OCI-LY7 (cell line): ENCODE results near the gene SLC41A3. TPM values are rescaled to one million over a fixed set of nuclear protein-coding genes. Genes with fewer than 3 reads are reported as not detected.

ENCODE experiments used
- BruUV-seq: library from RNA; stranded (reverse); fragments of 400-500 nt; replicated peaks from 2 replicates; lab custom pipeline; 2021; lab: Mats Ljungman, UMichigan
- CTCF ChIA-PET: fragments of 300-600 bp; sonication (Branson Sonifier 250); formaldehyde crosslinking; loops from one replicate; lab custom pipeline; 2022; ENCODE audit warnings: antibody characterized with exemption; ENCODE audit not compliant: unreplicated experiment; lab: Charles Lee
- POLR2A ChIA-PET: fragments of 300-600 bp; sonication (Branson Sonifier 250); formaldehyde crosslinking; loops from one replicate; lab custom pipeline; 2022; ENCODE audit warnings: antibody characterized with exemption; lab: Charles Lee
- DNase-seq: peaks from one replicate; pipeline ENCODE4 v3.0.0-alpha.2; 2015; ENCODE audit warnings: low spot score
- H2AFZ ChIP-seq: fragments of 200-600 bp; sonication (generic), shearing (Covaris generic); 2 replicates; pipeline ENCODE4 v1.6.1; 2014; ENCODE audit warnings: mild to moderate bottlenecking, antibody characterized with exemption, low read length, moderate library complexity
- H3K27ac ChIP-seq: fragments of 200-600 bp; sonication (generic); 2 replicates; pipeline ENCODE4 v1.5.1; 2014; ENCODE audit warnings: mixed run types, low read depth, mild to moderate bottlenecking, moderate library complexity, low read length, inconsistent platforms; ENCODE audit not compliant: poor library complexity, severe bottlenecking
- H3K36me3 ChIP-seq: fragments of 200-600 bp; sonication (generic); 2 replicates; pipeline ENCODE4 v1.6.1; 2014; ENCODE audit warnings: mild to moderate bottlenecking, antibody characterized with exemption, low read length, moderate library complexity, mixed read lengths; ENCODE audit not compliant: insufficient read depth
- H3K4me1 ChIP-seq: fragments of 200-600 bp; sonication (generic); 2 replicates; pipeline ENCODE4 v1.5.1; 2014; ENCODE audit warnings: mild to moderate bottlenecking, low read length; ENCODE audit not compliant: insufficient read depth, poor library complexity, severe bottlenecking
- H3K4me2 ChIP-seq: fragments of 200-600 bp; sonication (generic); 2 replicates; pipeline ENCODE4 v1.6.1; 2014; ENCODE audit warnings: mild to moderate bottlenecking, low read length
- H3K4me3 ChIP-seq: fragments of 200-600 bp; sonication (generic); 2 replicates; pipeline ENCODE4 v1.5.1; 2014; ENCODE audit warnings: mild to moderate bottlenecking, low read depth, low read length; ENCODE audit not compliant: poor library complexity, severe bottlenecking
- H3K79me2 ChIP-seq: fragments of 200-600 bp; sonication (generic); 2 replicates; pipeline ENCODE4 v1.6.1; 2016; ENCODE audit warnings: low read depth, mild to moderate bottlenecking, low read length, moderate library complexity, mixed read lengths; ENCODE audit not compliant: insufficient read depth
- H3K9me2 ChIP-seq: fragments of 200-600 bp; sonication (generic); 2 replicates; pipeline ENCODE4 v1.6.1; 2016; ENCODE audit warnings: mild to moderate bottlenecking, low read length, mixed read lengths; ENCODE audit not compliant: insufficient read depth
- H3K9me3 ChIP-seq: fragments of 200-600 bp; sonication (generic); 2 replicates; pipeline ENCODE4 v1.6.1; 2014; ENCODE audit warnings: mild to moderate bottlenecking, mixed run types, low read length, mixed read lengths
- H4K20me1 ChIP-seq: fragments of 200-600 bp; sonication (generic); 2 replicates; pipeline ENCODE4 v1.6.1; 2014; ENCODE audit warnings: mild to moderate bottlenecking, antibody characterized with exemption, low read length, moderate library complexity, mixed read lengths; ENCODE audit not compliant: insufficient read depth
- EZH2phosphoT487 ChIP-seq: fragments of 200-600 bp; sonication (generic); IDR thresholded peaks from 2 replicates; pipeline ENCODE4 v1.6.1; 2018; ENCODE audit warnings: low read depth, borderline replicate concordance, mild to moderate bottlenecking, mixed run types, antibody characterized with exemption, low read length, moderate library complexity, mixed read lengths
- intact Hi-C: fragments of 100-400 bp; cut with micrococcal nuclease; formaldehyde crosslinking; loops from one replicate; pipeline ENCODE4 v1.10.0; 2022; ENCODE audit not compliant: unreplicated experiment
- total RNA-seq, 2 experiments: library from RNA; depleted of rRNA in 1 of 2; stranded (reverse); fragments of >200 nt in 1 of 2; shearing (Covaris generic) in 1 of 2; gene quantifications; 2 replicates each; pipeline ENCODE4 v1.2.3, GENCODE V29; 2014 to 2022
- TF ChIP-seq, protein P1 (sequence below): fragments of 200-600 bp; sonication (generic); conservative IDR thresholded peaks from 2 replicates; pipeline ENCODE4 v1.5.1; 2014; ENCODE audit warnings: mild to moderate bottlenecking, antibody characterized with exemption, low read length, moderate library complexity, mixed read lengths

The SLC41A3 gene
- total RNA-seq, 2 experiments from 2014 or later: 31.9 to 35.9 TPM

- POLR2A ChIA-PET: no interaction called here
- intact Hi-C loops: no loop called here
- no peaks in the 10 kb centered on the region for H3K36me3 ChIP-seq
Observed at GRCh38 chr3:126053513-126053912, 30.4 kb downstream of the SLC41A3 start.

GRCh38 chr3:126052196-126053058 is 31.5 kb downstream of the SLC41A3 start:
- no peaks in the 10 kb centered on the region for H4K20me1 ChIP-seq
- no peak overlapping the region for H2AFZ ChIP-seq
- no peak overlapping the region for H3K4me3 ChIP-seq
- no peak for DNase-seq
- H3K79me2 ChIP-seq: no peaks in the 10 kb centered on the region
- H3K9me2 ChIP-seq: no peaks in the 10 kb centered on the region
- ChIA-PET CTCF (no interaction called here), POLR2A (interaction anchor here (0.6 kb wide), 1 partner anchor 32 kb away, joined by 4 read pairs; no protein-coding TSS in a partner anchor)
- H3K9me3 ChIP-seq: no peaks in the 10 kb centered on the region
- no peaks in the 10 kb centered on the region for H3K4me1 ChIP-seq
- H3K27ac ChIP-seq: no peak overlapping the region
- intact Hi-C loops: no loop called here
- TF ChIP-seq EZH2phosphoT487: no peak
- TF ChIP-seq, protein P1, sequence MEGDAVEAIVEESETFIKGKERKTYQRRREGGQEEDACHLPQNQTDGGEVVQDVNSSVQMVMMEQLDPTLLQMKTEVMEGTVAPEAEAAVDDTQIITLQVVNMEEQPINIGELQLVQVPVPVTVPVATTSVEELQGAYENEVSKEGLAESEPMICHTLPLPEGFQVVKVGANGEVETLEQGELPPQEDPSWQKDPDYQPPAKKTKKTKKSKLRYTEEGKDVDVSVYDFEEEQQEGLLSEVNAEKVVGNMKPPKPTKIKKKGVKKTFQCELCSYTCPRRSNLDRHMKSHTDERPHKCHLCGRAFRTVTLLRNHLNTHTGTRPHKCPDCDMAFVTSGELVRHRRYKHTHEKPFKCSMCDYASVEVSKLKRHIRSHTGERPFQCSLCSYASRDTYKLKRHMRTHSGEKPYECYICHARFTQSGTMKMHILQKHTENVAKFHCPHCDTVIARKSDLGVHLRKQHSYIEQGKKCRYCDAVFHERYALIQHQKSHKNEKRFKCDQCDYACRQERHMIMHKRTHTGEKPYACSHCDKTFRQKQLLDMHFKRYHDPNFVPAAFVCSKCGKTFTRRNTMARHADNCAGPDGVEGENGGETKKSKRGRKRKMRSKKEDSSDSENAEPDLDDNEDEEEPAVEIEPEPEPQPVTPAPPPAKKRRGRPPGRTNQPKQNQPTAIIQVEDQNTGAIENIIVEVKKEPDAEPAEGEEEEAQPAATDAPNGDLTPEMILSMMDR: no peak
- no TSS peak for BruUV-seq
- no peaks in the 10 kb centered on the region for H3K36me3 ChIP-seq
- H3K4me2 ChIP-seq: no peak overlapping the region

More at GRCh38 chr3:126053513-126053912, 30.4 kb downstream of the SLC41A3 start:
- DNase-seq: no peak
- Histone ChIP-seq H3K9me3 (no peaks in the 10 kb centered on the region), H3K79me2 (no peaks in the 10 kb centered on the region), H3K27ac (no peak overlapping the region), H3K4me3 (no peak overlapping the region), H3K4me2 (no peak overlapping the region), H4K20me1 (no peaks in the 10 kb centered on the region), H3K9me2 (no peaks in the 10 kb centered on the region), H3K4me1 (no peaks in the 10 kb centered on the region), H2AFZ (no peak overlapping the region)
- no peak for TF ChIP-seq EZH2phosphoT487
- TF ChIP-seq, protein P1: no peak
- no TSS peak for BruUV-seq
- CTCF ChIA-PET: no interaction called here

- Histone ChIP-seq H3K36me3 (no peaks in the 10 kb centered on the region), H3K27ac (no peak overlapping the region), H3K4me3 (no peak overlapping the region), H3K9me3 (no peaks in the 10 kb centered on the region), H3K4me1 (no peaks in the 10 kb centered on the region), H2AFZ (no peak overlapping the region), H3K79me2 (no peaks in the 10 kb centered on the region), H3K4me2 (no peak overlapping the region), H3K9me2 (no peaks in the 10 kb centered on the region), H4K20me1 (no peaks in the 10 kb centered on the region)
- intact Hi-C loops: no loop called here
- BruUV-seq: no TSS peak
- no peak for TF ChIP-seq EZH2phosphoT487
- TF ChIP-seq, protein P1: no peak
- ChIA-PET POLR2A (interaction anchor here (0.6 kb wide), 1 partner anchor 32 kb away, joined by 4 read pairs; no protein-coding TSS in a partner anchor), CTCF (no interaction called here)
- DNase-seq: no peak
Observed at GRCh38 chr3:126051741-126052140, 32.2 kb downstream of the SLC41A3 start.
